Naive B cell (primary cell): ENCODE measurements around the gene PRMT5. TPM values are rescaled to one million over a fixed set of nuclear protein-coding genes. Genes with fewer than 3 reads are reported as not detected.
"Not testable (repeated sequence)": the region's sequence is repeated elsewhere in the genome, so short reads cannot be mapped to it uniquely, and the experiment has no call there.

Experiments used
- ATAC-seq, 2 donors: fragments of 150-1000 bp; cut with Tn5 transposase; 2 replicates each; pipeline ENCODE4 v1.10.0; 2021; ENCODE audit warnings: low read depth in 2 of 2, mild to moderate bottlenecking in 2 of 2, moderate library complexity in 2 of 2
- DNase-seq: peaks from one replicate; pipeline ENCODE4 v3.0.0; 2022
- H3K27ac Mint-ChIP-seq, 6 donors: one replicate each; pipeline ENCODE4 v1.8.0; 2020 to 2022; ENCODE audit warnings: mild to moderate bottlenecking in 6 of 6, mixed read lengths in 6 of 6, moderate library complexity in 5 of 6, inconsistent platforms in 2 of 6
- H3K27me3 Mint-ChIP-seq, 3 donors: one replicate each; pipeline ENCODE4 v1.8.0; 2021 to 2022; ENCODE audit warnings: mixed read lengths in 3 of 3, mild to moderate bottlenecking in 1 of 3
- H3K36me3 Mint-ChIP-seq, 2 donors: one replicate each; pipeline ENCODE4 v1.8.0; 2020 to 2022; ENCODE audit warnings: mixed read lengths in 2 of 2, inconsistent platforms in 1 of 2, mild to moderate bottlenecking in 1 of 2
- H3K4me1 Mint-ChIP-seq, 3 donors: one replicate each; pipeline ENCODE4 v1.8.0; 2020 to 2022; ENCODE audit warnings: mixed read lengths in 3 of 3, inconsistent platforms in 1 of 3, mild to moderate bottlenecking in 1 of 3, moderate library complexity in 1 of 3
- H3K4me3 Mint-ChIP-seq, 8 donors: one replicate each; pipeline ENCODE4 v1.8.0; 2020 to 2022; ENCODE audit warnings: mild to moderate bottlenecking in 8 of 8, mixed read lengths in 8 of 8, moderate library complexity in 8 of 8, inconsistent platforms in 2 of 8
- H3K9me3 Mint-ChIP-seq, 7 donors: one replicate each; pipeline ENCODE4 v1.8.0; 2020 to 2022; ENCODE audit warnings: mixed read lengths in 7 of 7, mild to moderate bottlenecking in 5 of 7, inconsistent platforms in 2 of 7, moderate library complexity in 1 of 7
- polyA plus RNA-seq, 6 donors: library from polyadenylated mRNA; unstranded; fragments of 300-500 nt; fragmentation: Illumina TruSeq; gene quantifications; one replicate each; pipeline ENCODE4 v1.2.3, GENCODE V29; 2021; ENCODE audit warnings: low read depth in 6 of 6

The PRMT5 gene
- polyA plus RNA-seq, 6 donors from 2014 or later, result 43.7 to 67.6 (median 49.9) TPM

GRCh38 chr14:22922294-22922693 lies 6.9 kb downstream of the PRMT5 start:
- H3K4me3 Mint-ChIP-seq, result no peak overlapping the region

GRCh38 chr14:22920697-22921096 lies 8.5 kb downstream of the PRMT5 start:
- DNase-seq, result no peak
- H3K36me3 Mint-ChIP-seq, result peaks cover 9 to 27% of the 10 kb centered on the region in 2 donors
- H3K9me3 Mint-ChIP-seq, result no peaks in the 10 kb centered on the region
- ATAC-seq, result no peak
- no peaks in the 10 kb centered on the region for H3K27me3 Mint-ChIP-seq
- peak overlapping the region in 3 of 6 donors; percentile 88 to 100 (median 100) for H3K27ac Mint-ChIP-seq
- H3K4me1 Mint-ChIP-seq, result peaks cover 15 to 47% (median 26%) of the 10 kb centered on the region in 3 donors
- peak overlapping the region in 4 of 8 donors; percentile 6 to 99 (median 54) for H3K4me3 Mint-ChIP-seq

More at GRCh38 chr14:22922294-22922693, 6.9 kb downstream of the PRMT5 start:
- no peaks in the 10 kb centered on the region for H3K9me3 Mint-ChIP-seq
- peak overlapping the region in 2 of 6 donors; percentile 23 to 54 for H3K27ac Mint-ChIP-seq
- H3K36me3 Mint-ChIP-seq, result peaks cover 9 to 27% of the 10 kb centered on the region in 2 donors
- no peaks in the 10 kb centered on the region for H3K27me3 Mint-ChIP-seq
- ATAC-seq, result no peak
- H3K4me1 Mint-ChIP-seq, result peaks cover 20 to 31% (median 28%) of the 10 kb centered on the region in 3 donors
- DNase-seq, result no peak

GRCh38 chr14:22919601-22919921 lies 9.6 kb downstream of the PRMT5 start:
- peaks cover 15 to 58% (median 34%) of the 10 kb centered on the region in 3 donors for H3K4me1 Mint-ChIP-seq
- peaks cover 9 to 27% of the 10 kb centered on the region in 2 donors for H3K36me3 Mint-ChIP-seq
- DNase-seq (no peak), ATAC-seq (peak in 1 of 2 donors; percentile 0)
- peak overlapping the region; percentile 95 to 100 (median 98) for H3K4me3 Mint-ChIP-seq
- H3K27me3 Mint-ChIP-seq, result no peaks in the 10 kb centered on the region
- H3K27ac Mint-ChIP-seq, result peak overlapping the region; percentile 100
- H3K9me3 Mint-ChIP-seq, result no peaks in the 10 kb centered on the region

GRCh38 chr14:22918804-22919600 lies 10.2 kb downstream of the PRMT5 start, which contains the start of gene RBM23:
Gene RBM23 (minus strand): TSS chr14:22919149.
- peak; percentile 99 for DNase-seq
- peak; percentile 87 to 89 for ATAC-seq
- Mint-ChIP-seq H3K9me3 (no peaks in the 10 kb centered on the region), H3K4me3 (peak within 1 kb of the TSS; percentile 95 to 100 (median 98)), H3K27ac (peak within 1 kb of the TSS; percentile 100), H3K27me3 (no peaks in the 10 kb centered on the region), H3K4me1 (peaks cover 15 to 62% (median 34%) of the 10 kb centered on the region in 3 donors), H3K36me3 (peaks cover 9 to 27% of the 10 kb centered on the region in 2 donors)

GRCh38 chr14:22915886-22916521 lies 13.2 kb downstream of the PRMT5 start:
- no peaks in the 10 kb centered on the region for H3K27me3 Mint-ChIP-seq
- peak overlapping the region in 3 of 8 donors; percentile 25 to 96 (median 67) for H3K4me3 Mint-ChIP-seq
- H3K4me1 Mint-ChIP-seq, result peaks cover 20 to 79% (median 43%) of the 10 kb centered on the region in 3 donors
- peak overlapping the region; percentile 20 to 100 (median 80) for H3K27ac Mint-ChIP-seq
- no peaks in the 10 kb centered on the region for H3K9me3 Mint-ChIP-seq
- H3K36me3 Mint-ChIP-seq, result peaks cover 5 to 7% of the 10 kb centered on the region in 2 donors
- DNase-seq (no peak), ATAC-seq (no peak)

GRCh38 chr14:22914836-22915235 lies 14.3 kb downstream of the PRMT5 start:
- not testable (repeated sequence) for H3K36me3 Mint-ChIP-seq, DNase-seq, ATAC-seq, H3K27me3 Mint-ChIP-seq, H3K9me3 Mint-ChIP-seq
- Mint-ChIP-seq H3K27ac (peak overlapping the region in 4 of 6 donors; percentile 54 to 78 (median 63)), H3K4me1 (peaks cover 20 to 76% (median 43%) of the 10 kb centered on the region in 3 donors), H3K4me3 (peak overlapping the region in 1 of 8 donors; percentile 72)

GRCh38 chr14:22910916-22911315 lies 18.3 kb downstream of the PRMT5 start:
- Mint-ChIP-seq H3K36me3 (peaks cover 15 to 16% of the 10 kb centered on the region in 2 donors), H3K9me3 (no peaks in the 10 kb centered on the region), H3K27me3 (no peaks in the 10 kb centered on the region), H3K27ac (no peak overlapping the region), H3K4me3 (no peak overlapping the region), H3K4me1 (peaks cover 15 to 42% (median 23%) of the 10 kb centered on the region in 3 donors)
- ATAC-seq (no peak), DNase-seq (no peak)

- no peak for DNase-seq
- Mint-ChIP-seq H3K36me3 (peaks cover 30 to 33% of the 10 kb centered on the region in 2 donors), H3K27ac (no peak overlapping the region), H3K4me1 (peaks cover 15 to 22% (median 16%) of the 10 kb centered on the region in 3 donors), H3K4me3 (peak overlapping the region in 1 of 8 donors; percentile 64), H3K9me3 (no peaks in the 10 kb centered on the region), H3K27me3 (no peaks in the 10 kb centered on the region)
- ATAC-seq, result no peak
Measured at GRCh38 chr14:22908601-22909000, 20.6 kb downstream of the PRMT5 start.

- no peak overlapping the region for H3K27ac Mint-ChIP-seq
- no peaks in the 10 kb centered on the region for H3K9me3 Mint-ChIP-seq
- ATAC-seq (no peak), DNase-seq (no peak)
- H3K36me3 Mint-ChIP-seq, result peaks cover 30 to 33% of the 10 kb centered on the region in 2 donors
- H3K4me3 Mint-ChIP-seq, result no peak overlapping the region
- H3K4me1 Mint-ChIP-seq, result peaks cover 10 to 20% (median 14%) of the 10 kb centered on the region in 3 donors
- H3K27me3 Mint-ChIP-seq, result no peaks in the 10 kb centered on the region
Measured at GRCh38 chr14:22907429-22907828, 21.7 kb downstream of the PRMT5 start.

GRCh38 chr14:22906073-22906472 lies 23.1 kb downstream of the PRMT5 start:
- no peaks in the 10 kb centered on the region for H3K9me3 Mint-ChIP-seq
- peak overlapping the region in 1 of 6 donors; percentile 38 for H3K27ac Mint-ChIP-seq
- H3K36me3 Mint-ChIP-seq, result peaks cover 33 to 43% of the 10 kb centered on the region in 2 donors
- H3K27me3 Mint-ChIP-seq, result no peaks in the 10 kb centered on the region
- peaks cover 0 to 10% (median 10%) of the 10 kb centered on the region in 3 donors for H3K4me1 Mint-ChIP-seq
- no peak for ATAC-seq
- H3K4me3 Mint-ChIP-seq, result no peak overlapping the region
- DNase-seq, result no peak

GRCh38 chr14:22905627-22906026 lies 23.5 kb downstream of the PRMT5 start:
- Mint-ChIP-seq H3K4me3 (no peak overlapping the region), H3K27ac (no peak overlapping the region), H3K36me3 (peaks cover 33 to 47% of the 10 kb centered on the region in 2 donors), H3K27me3 (no peaks in the 10 kb centered on the region), H3K4me1 (peaks cover 0 to 10% (median 10%) of the 10 kb centered on the region in 3 donors), H3K9me3 (no peaks in the 10 kb centered on the region)
- DNase-seq (no peak), ATAC-seq (no peak)

GRCh38 chr14:22903742-22904087 lies 25.5 kb downstream of the PRMT5 start:
- Mint-ChIP-seq H3K27me3 (no peaks in the 10 kb centered on the region), H3K4me1 (peaks cover 6 to 10% (median 9%) of the 10 kb centered on the region in 3 donors), H3K27ac (peak overlapping the region in 4 of 6 donors; percentile 44 to 88 (median 64)), H3K4me3 (no peak overlapping the region), H3K9me3 (no peaks in the 10 kb centered on the region), H3K36me3 (peaks cover 26 to 42% of the 10 kb centered on the region in 2 donors)
- ATAC-seq (no peak), DNase-seq (no peak)

- DNase-seq (no peak), ATAC-seq (no peak)
- no peaks in the 10 kb centered on the region for H3K27me3 Mint-ChIP-seq
- H3K4me3 Mint-ChIP-seq, result no peak overlapping the region
- no peaks in the 10 kb centered on the region for H3K9me3 Mint-ChIP-seq
- peaks cover 26 to 42% of the 10 kb centered on the region in 2 donors for H3K36me3 Mint-ChIP-seq
- H3K27ac Mint-ChIP-seq, result peak overlapping the region in 3 of 6 donors; percentile 60 to 81 (median 65)
- peaks cover 6 to 14% (median 9%) of the 10 kb centered on the region in 3 donors for H3K4me1 Mint-ChIP-seq
Measured at GRCh38 chr14:22901799-22902198, 27.4 kb downstream of the PRMT5 start.
